B cell (primary cell): ENCODE results near the gene MCF2L.

Experiments
- EZH2 ChIP-seq: IDR thresholded peaks from 2 replicates; pipeline ENCODE4 v1.6.1; 2012; ENCODE audit warnings: borderline replicate concordance, low read depth, mild to moderate bottlenecking, moderate library complexity, low read length; ENCODE audit not compliant: insufficient read depth, poor library complexity, severe bottlenecking
- TF ChIP-seq, protein P1 (sequence below): fragments of 200-600 bp; IDR thresholded peaks from one replicate; pipeline ENCODE4 v1.8.0; 2022; ENCODE audit warnings: antibody characterized with exemption, mild to moderate bottlenecking

DNA sequence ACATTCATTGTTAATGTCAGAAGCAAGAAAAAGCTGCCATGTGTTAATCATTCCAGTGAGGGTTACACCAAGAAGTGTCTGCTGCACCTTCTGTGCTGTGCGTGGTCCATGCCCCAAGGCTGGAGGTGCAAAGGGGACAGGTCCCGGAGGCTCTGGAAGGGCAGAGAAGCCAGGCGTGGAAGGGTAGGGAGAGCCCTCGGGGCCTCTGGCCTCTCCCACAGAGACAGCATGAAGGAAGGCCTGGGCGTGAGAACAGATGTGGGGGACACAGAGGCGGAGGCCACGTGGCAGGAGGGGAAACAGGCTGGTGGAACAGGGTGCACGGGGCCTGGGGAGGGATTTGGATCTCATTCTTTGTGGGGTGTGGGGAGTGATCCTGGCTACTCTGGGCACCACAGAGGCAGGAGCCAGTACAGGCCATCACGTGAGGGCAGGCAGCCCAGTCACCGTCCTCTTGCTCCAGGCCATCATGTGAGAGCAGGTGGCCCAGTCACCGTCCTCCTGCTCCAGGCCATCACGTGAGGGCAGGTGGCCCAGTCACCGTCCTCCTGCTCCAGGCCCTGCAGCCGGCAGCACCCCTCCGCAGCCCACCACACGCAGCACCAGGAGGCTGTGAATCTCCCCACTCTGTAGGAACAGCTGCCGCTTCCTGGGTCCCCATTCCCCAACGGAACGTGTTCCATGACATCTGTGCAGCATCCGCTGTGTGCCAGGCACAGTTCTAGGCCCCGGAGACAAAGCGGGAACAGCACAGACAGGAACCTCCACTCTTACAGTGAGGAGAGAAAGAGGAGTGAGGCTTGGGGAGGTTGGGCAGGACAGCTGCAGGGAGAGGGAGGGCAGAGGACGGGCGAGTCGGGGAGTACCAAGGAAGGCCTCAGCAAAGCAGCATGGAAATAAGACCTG is 126.4 kb downstream of the MCF2L start:
- TF ChIP-seq, protein P1, sequence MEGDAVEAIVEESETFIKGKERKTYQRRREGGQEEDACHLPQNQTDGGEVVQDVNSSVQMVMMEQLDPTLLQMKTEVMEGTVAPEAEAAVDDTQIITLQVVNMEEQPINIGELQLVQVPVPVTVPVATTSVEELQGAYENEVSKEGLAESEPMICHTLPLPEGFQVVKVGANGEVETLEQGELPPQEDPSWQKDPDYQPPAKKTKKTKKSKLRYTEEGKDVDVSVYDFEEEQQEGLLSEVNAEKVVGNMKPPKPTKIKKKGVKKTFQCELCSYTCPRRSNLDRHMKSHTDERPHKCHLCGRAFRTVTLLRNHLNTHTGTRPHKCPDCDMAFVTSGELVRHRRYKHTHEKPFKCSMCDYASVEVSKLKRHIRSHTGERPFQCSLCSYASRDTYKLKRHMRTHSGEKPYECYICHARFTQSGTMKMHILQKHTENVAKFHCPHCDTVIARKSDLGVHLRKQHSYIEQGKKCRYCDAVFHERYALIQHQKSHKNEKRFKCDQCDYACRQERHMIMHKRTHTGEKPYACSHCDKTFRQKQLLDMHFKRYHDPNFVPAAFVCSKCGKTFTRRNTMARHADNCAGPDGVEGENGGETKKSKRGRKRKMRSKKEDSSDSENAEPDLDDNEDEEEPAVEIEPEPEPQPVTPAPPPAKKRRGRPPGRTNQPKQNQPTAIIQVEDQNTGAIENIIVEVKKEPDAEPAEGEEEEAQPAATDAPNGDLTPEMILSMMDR: no peak
- TF ChIP-seq EZH2: no peak
